ENCODE results near the gene GARNL3. TPM values are rescaled to one million over a fixed set of nuclear protein-coding genes. Genes with fewer than 3 reads are reported as not detected.

GARNL3 gene
- polyA plus RNA-seq, 1 donor from 2014 or later = 20.0 TPM

GRCh38 chr9:127345566-127345965 lies 81.0 kb downstream of the GARNL3 start:
- no peaks in the 10 kb centered on the region for H3K27me3 ChIP-seq (ENCODE audit: insufficient read depth, low read depth, low read length)
- no peak overlapping the region for H3K27ac ChIP-seq (ENCODE audit: low read length)
- TF ChIP-seq MXI1 (conservative IDR thresholded peaks at IDR 0.05; ENCODE audit: poor library complexity, severe bottlenecking) = no peak
- no peak for TF ChIP-seq REST (IDR thresholded peaks at IDR 0.05; ENCODE audit: borderline replicate concordance)
- TF ChIP-seq CTCF (IDR thresholded peaks at IDR 0.05; ENCODE audit: poor library complexity, severe bottlenecking) = no peak
- TF ChIP-seq POLR2AphosphoS5 (IDR thresholded peaks at IDR 0.05) = no peak
- no peaks in the 10 kb centered on the region for H3K79me2 ChIP-seq (replicated peaks; ENCODE audit: insufficient read depth, low read length)
- H4K20me1 ChIP-seq (ENCODE audit: insufficient read depth) = no peaks in the 10 kb centered on the region
- H3K4me2 ChIP-seq (ENCODE audit: low read length) = no peak overlapping the region
- no peaks in the 10 kb centered on the region for H3K9me2 ChIP-seq (ENCODE audit: insufficient read depth, low read length)
- no peak overlapping the region for H3K4me3 ChIP-seq (ENCODE audit: low read length)
- H3F3A ChIP-seq (ENCODE audit: insufficient read depth, low read length, poor library complexity, severe bottlenecking) = no peaks in the 10 kb centered on the region
- no peak overlapping the region for H3K9ac ChIP-seq (ENCODE audit: low read length)
- no peak overlapping the region for H2AFZ ChIP-seq (ENCODE audit: low read depth, low read length)
- no peaks in the 10 kb centered on the region for H3K36me3 ChIP-seq (ENCODE audit: insufficient read depth, low read length)
- H3K9me3 ChIP-seq (ENCODE audit: low read length) = no peaks in the 10 kb centered on the region

- Histone ChIP-seq H3K27me3 (ENCODE audit: insufficient read depth, low read depth, low read length) (no peaks in the 10 kb centered on the region), H3K9ac (ENCODE audit: low read length) (no peak overlapping the region), H2AFZ (ENCODE audit: low read depth, low read length) (no peak overlapping the region), H3K4me2 (ENCODE audit: low read length) (no peak overlapping the region), H3K9me2 (ENCODE audit: insufficient read depth, low read length) (no peaks in the 10 kb centered on the region), H3K9me3 (ENCODE audit: low read length) (no peaks in the 10 kb centered on the region), H3F3A (ENCODE audit: insufficient read depth, low read length, poor library complexity, severe bottlenecking) (no peaks in the 10 kb centered on the region), H3K27ac (ENCODE audit: low read length) (no peak overlapping the region), H4K20me1 (ENCODE audit: insufficient read depth) (no peaks in the 10 kb centered on the region), H3K4me3 (ENCODE audit: low read length) (no peak overlapping the region), H3K36me3 (ENCODE audit: insufficient read depth, low read length) (no peaks in the 10 kb centered on the region), H3K79me2 (replicated peaks; ENCODE audit: insufficient read depth, low read length) (no peaks in the 10 kb centered on the region)
- TF ChIP-seq REST (IDR thresholded peaks at IDR 0.05; ENCODE audit: borderline replicate concordance) = no peak
- no peak for TF ChIP-seq EP300 (conservative IDR thresholded peaks at IDR 0.05; ENCODE audit: poor library complexity, severe bottlenecking)
- TF ChIP-seq RAD21 (conservative IDR thresholded peaks at IDR 0.05) = no peak
- no peak for TF ChIP-seq EZH2 (IDR thresholded peaks at IDR 0.05; ENCODE audit: borderline replicate concordance, insufficient read depth, low read length, poor library complexity, severe bottlenecking)
- TF ChIP-seq SMC3 (conservative IDR thresholded peaks at IDR 0.05; ENCODE audit: poor library complexity) = no peak
- TF ChIP-seq MXI1 (conservative IDR thresholded peaks at IDR 0.05; ENCODE audit: poor library complexity, severe bottlenecking) = no peak
- TF ChIP-seq TAF1 (IDR thresholded peaks at IDR 0.05; ENCODE audit: low read depth) = no peak
- no peak for TF ChIP-seq POLR2AphosphoS5 (IDR thresholded peaks at IDR 0.05)
- no peak for TF ChIP-seq CTCF (IDR thresholded peaks at IDR 0.05; ENCODE audit: poor library complexity, severe bottlenecking)
Observed at GRCh38 chr9:127346584-127346983, 82.0 kb downstream of the GARNL3 start.

Data from neural cell (in vitro differentiated cells).